Measurements from ENCODE around the gene FICD. TPM values are rescaled to one million over a fixed set of nuclear protein-coding genes. Genes with fewer than 3 reads are reported as not detected.

Gene FICD
- total RNA-seq, 1 donor from 2014 or later: 4.8 TPM

- Mint-ChIP-seq H3K9me3 (ENCODE audit: unreplicated experiment) (peaks cover 2% of the 10 kb centered on the region), H3K27me3 (ENCODE audit: unreplicated experiment) (peaks cover 4% of the 10 kb centered on the region), H3K27ac (ENCODE audit: unreplicated experiment) (peak overlapping the region; percentile 55), H3K36me3 (ENCODE audit: unreplicated experiment) (no peaks in the 10 kb centered on the region), H3K4me1 (ENCODE audit: low read depth, unreplicated experiment) (peaks cover 24% of the 10 kb centered on the region), H3K4me3 (ENCODE audit: unreplicated experiment) (no peak overlapping the region)
- TF ChIP-seq CTCF (IDR thresholded peaks at IDR 0.05; ENCODE audit: partially characterized antibody, unreplicated experiment): no peak
- no peak for DNase-seq
Observed at GRCh38 chr12:108564724-108565123, 49.6 kb downstream of the FICD start.

GRCh38 chr12:108565146-108565545 is 50.1 kb downstream of the FICD start:
- Mint-ChIP-seq H3K27ac (ENCODE audit: unreplicated experiment) (no peak overlapping the region), H3K4me1 (ENCODE audit: low read depth, unreplicated experiment) (peaks cover 20% of the 10 kb centered on the region), H3K36me3 (ENCODE audit: unreplicated experiment) (no peaks in the 10 kb centered on the region), H3K4me3 (ENCODE audit: unreplicated experiment) (no peak overlapping the region), H3K27me3 (ENCODE audit: unreplicated experiment) (peaks cover 4% of the 10 kb centered on the region), H3K9me3 (ENCODE audit: unreplicated experiment) (peaks cover 2% of the 10 kb centered on the region)
- TF ChIP-seq CTCF (IDR thresholded peaks at IDR 0.05; ENCODE audit: partially characterized antibody, unreplicated experiment): no peak
- DNase-seq: no peak

- no peaks in the 10 kb centered on the region for H3K36me3 Mint-ChIP-seq (ENCODE audit: unreplicated experiment)
- H3K4me1 Mint-ChIP-seq (ENCODE audit: low read depth, unreplicated experiment): peaks cover 20% of the 10 kb centered on the region
- H3K27me3 Mint-ChIP-seq (ENCODE audit: unreplicated experiment): peaks cover 2% of the 10 kb centered on the region
- peak overlapping the region; percentile 86 for H3K27ac Mint-ChIP-seq (ENCODE audit: unreplicated experiment)
- H3K4me3 Mint-ChIP-seq (ENCODE audit: unreplicated experiment): peak overlapping the region; percentile 63
- peaks cover 2% of the 10 kb centered on the region for H3K9me3 Mint-ChIP-seq (ENCODE audit: unreplicated experiment)
- TF ChIP-seq CTCF (IDR thresholded peaks at IDR 0.05; ENCODE audit: partially characterized antibody, unreplicated experiment): no peak
- peak; percentile 52 for DNase-seq
Observed at GRCh38 chr12:108565976-108566375, 50.9 kb downstream of the FICD start.

GRCh38 chr12:108566452-108566851 is 51.4 kb downstream of the FICD start:
- H3K27ac Mint-ChIP-seq (ENCODE audit: unreplicated experiment): no peak overlapping the region
- no peak for DNase-seq
- peaks cover 20% of the 10 kb centered on the region for H3K4me1 Mint-ChIP-seq (ENCODE audit: low read depth, unreplicated experiment)
- H3K9me3 Mint-ChIP-seq (ENCODE audit: unreplicated experiment): peaks cover 2% of the 10 kb centered on the region
- no peak for TF ChIP-seq CTCF (IDR thresholded peaks at IDR 0.05; ENCODE audit: partially characterized antibody, unreplicated experiment)
- H3K36me3 Mint-ChIP-seq (ENCODE audit: unreplicated experiment): no peaks in the 10 kb centered on the region
- no peak overlapping the region for H3K4me3 Mint-ChIP-seq (ENCODE audit: unreplicated experiment)
- H3K27me3 Mint-ChIP-seq (ENCODE audit: unreplicated experiment): peaks cover 2% of the 10 kb centered on the region

- Mint-ChIP-seq H3K9me3 (ENCODE audit: unreplicated experiment) (peaks cover 2% of the 10 kb centered on the region), H3K27ac (ENCODE audit: unreplicated experiment) (no peak overlapping the region), H3K4me1 (ENCODE audit: low read depth, unreplicated experiment) (peaks cover 18% of the 10 kb centered on the region), H3K36me3 (ENCODE audit: unreplicated experiment) (no peaks in the 10 kb centered on the region), H3K27me3 (ENCODE audit: unreplicated experiment) (peaks cover 2% of the 10 kb centered on the region), H3K4me3 (ENCODE audit: unreplicated experiment) (no peak overlapping the region)
- DNase-seq: no peak
- no peak for TF ChIP-seq CTCF (IDR thresholded peaks at IDR 0.05; ENCODE audit: partially characterized antibody, unreplicated experiment)
Observed at GRCh38 chr12:108567406-108568337, 52.6 kb downstream of the FICD start.

Measured in glutamatergic neuron (in vitro differentiated cells).